Memory B cell (primary cell): ENCODE measurements around the gene ADCK1.

Experiments used
- ATAC-seq: fragments of 150-1000 bp; cut with Tn5 transposase; 2 replicates; pipeline ENCODE4 v1.10.0; 2021; ENCODE audit warnings: low read depth, mild to moderate bottlenecking, moderate library complexity
- DNase-seq, 2 donors: peaks; one replicate each; pipeline ENCODE4 v3.0.0; 2022; ENCODE audit warnings: low spot score in 2 of 2
- H3K27ac Mint-ChIP-seq: one replicate; pipeline ENCODE4 v1.8.0; 2022; ENCODE audit warnings: mild to moderate bottlenecking, moderate library complexity, mixed read lengths
- H3K27me3 Mint-ChIP-seq: one replicate; pipeline ENCODE4 v1.8.0; 2022; ENCODE audit warnings: mixed read lengths
- H3K36me3 Mint-ChIP-seq: one replicate; pipeline ENCODE4 v1.8.0; 2022; ENCODE audit warnings: mild to moderate bottlenecking, mixed read lengths
- H3K4me1 Mint-ChIP-seq: one replicate; pipeline ENCODE4 v1.8.0; 2022; ENCODE audit warnings: mixed read lengths
- H3K4me3 Mint-ChIP-seq: one replicate; pipeline ENCODE4 v1.8.0; 2022; ENCODE audit warnings: mild to moderate bottlenecking, moderate library complexity, mixed read lengths
- H3K9me3 Mint-ChIP-seq: one replicate; pipeline ENCODE4 v1.8.0; 2022; ENCODE audit warnings: mixed read lengths

Gene ADCK1

GRCh38 chr14:77830692-77831091, 30.8 kb downstream of the ADCK1 start:
- Mint-ChIP-seq H3K36me3 (peaks cover 23% of the 10 kb centered on the region), H3K9me3 (no peaks in the 10 kb centered on the region), H3K27ac (no peak overlapping the region), H3K4me3 (no peak overlapping the region), H3K4me1 (no peaks in the 10 kb centered on the region), H3K27me3 (no peaks in the 10 kb centered on the region)
- DNase-seq (no peak), ATAC-seq (no peak)

DNA sequence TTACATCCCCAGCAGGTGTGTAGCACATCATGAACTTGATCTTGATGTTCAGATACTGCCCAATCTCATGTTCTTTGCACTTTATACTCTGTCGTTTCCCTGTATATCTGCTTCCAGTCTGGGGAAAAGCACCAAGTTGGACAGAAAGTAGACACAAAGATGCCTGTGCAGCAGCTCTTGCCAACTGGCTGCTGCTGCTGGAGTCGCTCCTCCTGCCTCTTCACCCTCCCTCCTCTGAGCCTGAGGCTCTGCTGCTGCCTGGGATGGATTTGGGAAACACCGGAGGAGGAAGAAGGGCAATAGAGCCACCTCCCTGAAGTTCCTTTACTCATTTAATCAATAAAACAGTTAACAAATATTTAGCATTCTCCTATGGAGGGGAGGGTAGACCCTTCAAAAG, 32.4 kb downstream of the ADCK1 start:
- Mint-ChIP-seq H3K4me3 (no peak overlapping the region), H3K27me3 (no peaks in the 10 kb centered on the region), H3K9me3 (no peaks in the 10 kb centered on the region), H3K36me3 (peaks cover 15% of the 10 kb centered on the region), H3K27ac (no peak overlapping the region), H3K4me1 (no peaks in the 10 kb centered on the region)
- ATAC-seq, result no peak
- no peak for DNase-seq

GRCh38 chr14:77837926-77838325, 38.0 kb downstream of the ADCK1 start:
- DNase-seq (no peak), ATAC-seq (no peak)
- H3K4me3 Mint-ChIP-seq, result no peak overlapping the region
- no peak overlapping the region for H3K27ac Mint-ChIP-seq
- no peaks in the 10 kb centered on the region for H3K27me3 Mint-ChIP-seq
- no peaks in the 10 kb centered on the region for H3K9me3 Mint-ChIP-seq
- peaks cover 13% of the 10 kb centered on the region for H3K36me3 Mint-ChIP-seq
- H3K4me1 Mint-ChIP-seq, result no peaks in the 10 kb centered on the region

- H3K4me3 Mint-ChIP-seq, result no peak overlapping the region
- no peaks in the 10 kb centered on the region for H3K27me3 Mint-ChIP-seq
- ATAC-seq, result no peak
- no peaks in the 10 kb centered on the region for H3K9me3 Mint-ChIP-seq
- H3K4me1 Mint-ChIP-seq, result no peaks in the 10 kb centered on the region
- peaks cover 13% of the 10 kb centered on the region for H3K36me3 Mint-ChIP-seq
- no peak for DNase-seq
- H3K27ac Mint-ChIP-seq, result no peak overlapping the region
Observed at GRCh38 chr14:77838831-77839511, 39.1 kb downstream of the ADCK1 start.

DNA sequence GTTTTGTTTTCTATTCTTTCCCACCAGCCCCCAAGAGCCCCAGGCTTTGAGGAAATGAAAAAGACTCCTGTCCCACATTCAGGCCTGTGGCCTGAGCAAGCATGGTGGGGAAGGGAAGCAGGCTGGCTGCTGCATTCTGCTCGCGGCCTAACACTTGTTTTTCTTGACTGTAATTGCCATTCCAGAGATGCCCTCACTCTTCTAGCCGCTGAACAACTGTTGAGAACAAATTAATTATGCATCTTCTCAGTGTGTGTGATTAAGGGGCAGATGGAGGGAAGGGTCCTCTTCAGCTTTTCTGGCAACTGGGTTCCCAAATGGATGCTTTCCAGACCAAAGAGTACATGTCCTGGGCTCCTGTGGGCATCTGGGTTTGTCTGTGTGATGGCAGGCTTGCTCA, 43.3 kb downstream of the ADCK1 start:
- Mint-ChIP-seq H3K4me1 (peaks cover 6% of the 10 kb centered on the region), H3K36me3 (peaks cover 9% of the 10 kb centered on the region), H3K9me3 (no peaks in the 10 kb centered on the region), H3K27me3 (no peaks in the 10 kb centered on the region), H3K4me3 (no peak overlapping the region), H3K27ac (no peak overlapping the region)
- DNase-seq, result no peak
- ATAC-seq, result no peak

- H3K4me1 Mint-ChIP-seq, result peaks cover 6% of the 10 kb centered on the region
- peaks cover 9% of the 10 kb centered on the region for H3K36me3 Mint-ChIP-seq
- no peak overlapping the region for H3K4me3 Mint-ChIP-seq
- DNase-seq (no peak), ATAC-seq (no peak)
- H3K27me3 Mint-ChIP-seq, result no peaks in the 10 kb centered on the region
- H3K9me3 Mint-ChIP-seq, result no peaks in the 10 kb centered on the region
- no peak overlapping the region for H3K27ac Mint-ChIP-seq
Observed at GRCh38 chr14:77843651-77844050, 43.7 kb downstream of the ADCK1 start.

- Mint-ChIP-seq H3K4me1 (peaks cover 6% of the 10 kb centered on the region), H3K27me3 (no peaks in the 10 kb centered on the region), H3K36me3 (peaks cover 5% of the 10 kb centered on the region), H3K9me3 (no peaks in the 10 kb centered on the region), H3K4me3 (no peak overlapping the region), H3K27ac (no peak overlapping the region)
- ATAC-seq, result no peak
- no peak for DNase-seq
Observed at GRCh38 chr14:77844802-77845201, 44.9 kb downstream of the ADCK1 start.

- DNase-seq (no peak), ATAC-seq (no peak)
- Mint-ChIP-seq H3K4me1 (peaks cover 6% of the 10 kb centered on the region), H3K4me3 (no peak overlapping the region), H3K9me3 (peaks cover 2% of the 10 kb centered on the region), H3K27me3 (no peaks in the 10 kb centered on the region), H3K36me3 (peaks cover 8% of the 10 kb centered on the region), H3K27ac (no peak overlapping the region)
Observed at GRCh38 chr14:77848031-77848430, 48.1 kb downstream of the ADCK1 start.

GRCh38 chr14:77849711-77850110, 49.8 kb downstream of the ADCK1 start:
- Mint-ChIP-seq H3K36me3 (peaks cover 17% of the 10 kb centered on the region), H3K4me3 (no peak overlapping the region), H3K9me3 (peaks cover 3% of the 10 kb centered on the region), H3K27me3 (no peaks in the 10 kb centered on the region), H3K4me1 (peaks cover 2% of the 10 kb centered on the region), H3K27ac (no peak overlapping the region)
- no peak for ATAC-seq
- DNase-seq, result no peak

DNA sequence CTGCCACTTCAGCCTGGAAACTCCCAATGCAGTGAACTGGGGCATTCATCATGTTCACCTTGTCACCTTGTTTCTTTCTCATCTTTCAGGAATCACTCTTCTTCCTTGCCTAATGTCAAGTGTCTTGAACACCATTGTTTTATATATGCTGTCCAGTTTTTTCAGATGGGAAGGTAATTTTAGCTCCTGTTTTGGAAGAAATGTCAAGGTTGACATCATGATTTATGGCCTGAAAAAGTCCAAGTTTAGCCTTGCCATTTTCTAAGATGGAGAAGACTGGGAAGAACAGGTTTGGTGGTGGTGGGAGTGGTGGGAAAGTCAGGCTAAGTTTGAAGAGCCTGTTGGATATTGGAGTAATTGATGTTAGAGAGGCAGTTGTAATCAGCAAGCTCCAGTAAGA, 54.0 kb downstream of the ADCK1 start:
- H3K27me3 Mint-ChIP-seq, result no peaks in the 10 kb centered on the region
- H3K9me3 Mint-ChIP-seq, result peaks cover 3% of the 10 kb centered on the region
- ATAC-seq, result no peak
- H3K27ac Mint-ChIP-seq, result no peak overlapping the region
- H3K4me3 Mint-ChIP-seq, result no peak overlapping the region
- DNase-seq, result no peak
- H3K36me3 Mint-ChIP-seq, result peaks cover 16% of the 10 kb centered on the region
- H3K4me1 Mint-ChIP-seq, result no peaks in the 10 kb centered on the region

GRCh38 chr14:77856941-77857340, 57.0 kb downstream of the ADCK1 start:
- no peak for ATAC-seq
- no peaks in the 10 kb centered on the region for H3K27me3 Mint-ChIP-seq
- H3K9me3 Mint-ChIP-seq, result peaks cover 3% of the 10 kb centered on the region
- H3K36me3 Mint-ChIP-seq, result peaks cover 21% of the 10 kb centered on the region
- no peak overlapping the region for H3K27ac Mint-ChIP-seq
- H3K4me1 Mint-ChIP-seq, result no peaks in the 10 kb centered on the region
- H3K4me3 Mint-ChIP-seq, result no peak overlapping the region
- no peak for DNase-seq

- no peak for ATAC-seq
- no peak for DNase-seq
- Mint-ChIP-seq H3K27me3 (no peaks in the 10 kb centered on the region), H3K27ac (no peak overlapping the region), H3K36me3 (peaks cover 23% of the 10 kb centered on the region), H3K4me3 (no peak overlapping the region), H3K4me1 (peaks cover 7% of the 10 kb centered on the region), H3K9me3 (peaks cover 6% of the 10 kb centered on the region)
Observed at GRCh38 chr14:77859934-77860570, 60.1 kb downstream of the ADCK1 start.

GRCh38 chr14:77861201-77861600, 61.3 kb downstream of the ADCK1 start:
- no peak for ATAC-seq
- H3K9me3 Mint-ChIP-seq, result peaks cover 8% of the 10 kb centered on the region
- peaks cover 7% of the 10 kb centered on the region for H3K4me1 Mint-ChIP-seq
- H3K4me3 Mint-ChIP-seq, result no peak overlapping the region
- H3K27me3 Mint-ChIP-seq, result no peaks in the 10 kb centered on the region
- no peak overlapping the region for H3K27ac Mint-ChIP-seq
- H3K36me3 Mint-ChIP-seq, result peaks cover 30% of the 10 kb centered on the region
- DNase-seq, result no peak

- ATAC-seq (peak; percentile 49), DNase-seq (peak; percentile 65 to 75)
- Mint-ChIP-seq H3K27ac (no peak overlapping the region), H3K27me3 (no peaks in the 10 kb centered on the region), H3K4me3 (no peak overlapping the region), H3K36me3 (peaks cover 31% of the 10 kb centered on the region), H3K4me1 (peaks cover 7% of the 10 kb centered on the region), H3K9me3 (peaks cover 9% of the 10 kb centered on the region)
Observed at GRCh38 chr14:77862154-77862786, 62.4 kb downstream of the ADCK1 start.
